Fibroblast of villous mesenchyme (primary cell): ENCODE measurements around the gene MYH2. TPM values are rescaled to one million over a fixed set of nuclear protein-coding genes. Genes with fewer than 3 reads are reported as not detected.
A peak's percentile ranks its signal among the peaks of the same experiment; 100 is the strongest.

Experiments used
- DNase-seq: peaks from one replicate; pipeline ENCODE4 v3.0.0-alpha.2; 2010; ENCODE audit warnings: low read depth
- H3K4me3 ChIP-seq: 2 replicates; pipeline ENCODE4 v1.5.1; 2011; ENCODE audit warnings: low read depth, mild to moderate bottlenecking, low read length
- CTCF ChIP-seq: IDR thresholded peaks from 2 replicates; pipeline ENCODE4 v1.5.1; 2012; ENCODE audit warnings: low read depth, mild to moderate bottlenecking, low read length; ENCODE audit not compliant: insufficient read depth
- total RNA-seq: library from RNA; depleted of rRNA; stranded (reverse); fragments of >200 nt; gene quantifications from 2 replicates; pipeline ENCODE4 v1.2.3, GENCODE V29; 2012

The MYH2 gene
- total RNA-seq, 1 donor: not detected

GRCh38 chr17:10499950-10500349 is 49.5 kb downstream of the MYH2 start:
- H3K4me3 ChIP-seq: no peak overlapping the region
- no peak for TF ChIP-seq CTCF
- DNase-seq: peak; percentile 19

GRCh38 chr17:10492004-10492403 is 57.5 kb downstream of the MYH2 start:
- H3K4me3 ChIP-seq: no peak overlapping the region
- no peak for TF ChIP-seq CTCF
- no peak for DNase-seq

- H3K4me3 ChIP-seq: no peak overlapping the region
- no peak for DNase-seq
- TF ChIP-seq CTCF: no peak
Measured at GRCh38 chr17:10482252-10482651, 67.2 kb downstream of the MYH2 start.

GRCh38 chr17:10477701-10478100 is 71.8 kb downstream of the MYH2 start:
- no peak overlapping the region for H3K4me3 ChIP-seq
- no peak for DNase-seq
- TF ChIP-seq CTCF: no peak

GRCh38 chr17:10474536-10474935 is 74.9 kb downstream of the MYH2 start:
- DNase-seq: no peak

GRCh38 chr17:10471858-10472257 is 77.6 kb downstream of the MYH2 start:
- no peak for TF ChIP-seq CTCF
- peak; percentile 11 for DNase-seq
- H3K4me3 ChIP-seq: no peak overlapping the region

More at GRCh38 chr17:10474536-10474935, 74.9 kb downstream of the MYH2 start:
- no peak for TF ChIP-seq CTCF
- no peak overlapping the region for H3K4me3 ChIP-seq

Other genes with a start within 250 kb of the MYH2 start
- gene MYH13, start 176.7 kb downstream of the MYH2 start, total RNA-seq: not detected in 2 replicates
- gene MYH8, start 127.7 kb downstream of the MYH2 start, total RNA-seq: not detected in 2 replicates
- not detected in 2 replicates for gene MYH4, start 80.1 kb downstream of the MYH2 start, total RNA-seq
- gene MYH1, start 31.1 kb downstream of the MYH2 start, total RNA-seq: not detected in 2 replicates
- gene MYH3, start 107.7 kb upstream of the MYH2 start, total RNA-seq: 0.43 and 0.97 TPM in 2 replicates
- 17.3 and 38.3 TPM in 2 replicates for gene SCO1, start 147.9 kb upstream of the MYH2 start, total RNA-seq
- 7.7 and 10.8 TPM in 2 replicates for gene ADPRM, start 147.9 kb upstream of the MYH2 start, total RNA-seq
- gene TMEM220, start 180.4 kb upstream of the MYH2 start, total RNA-seq: 2.6 and 3.5 TPM in 2 replicates